Right lobe of liver (tissue), 6 donors: ENCODE measurements around the gene ZNF765. TPM values are rescaled to one million over a fixed set of nuclear protein-coding genes. Genes with fewer than 3 reads are reported as not detected.
A peak's percentile ranks its signal among the peaks of the same experiment; 100 is the strongest.
"Not testable (repeated sequence)": the region's sequence is repeated elsewhere in the genome, so short reads cannot be mapped to it uniquely, and the experiment has no call there.

Experiments used
- ATAC-seq, 4 donors: fragments of 200-7000 bp; cut with Tn5 transposase; one replicate each; pipeline ENCODE4 v1.9.1; 2020; ENCODE audit warnings: mild to moderate bottlenecking in 4 of 4, moderate library complexity in 4 of 4
- DNase-seq, 3 donors: peaks; one replicate each; pipeline ENCODE4 v3.0.0-alpha.2; 2020
- H3K27ac ChIP-seq, 3 donors: fragments of 200-600 bp; one replicate each; pipeline ENCODE4 v1.8.0; 2022
- H3K27me3 ChIP-seq, 2 donors: fragments of 200-600 bp; one replicate each; pipeline ENCODE4 v1.8.0; 2022
- H3K36me3 ChIP-seq, 4 donors: fragments of 200-600 bp; sonication (generic) in 1 of 4; one replicate each; pipeline versions ENCODE4 v1.5.1 to v1.8.0; 2017 to 2022; ENCODE audit warnings: control low read depth in 1 of 4
- H3K4me1 ChIP-seq, 4 donors: fragments of 200-600 bp; sonication (generic) in 1 of 4; one replicate each; pipeline versions ENCODE4 v1.5.1 to v1.8.0; 2017 to 2022; ENCODE audit warnings: control low read depth in 1 of 4
- H3K4me3 ChIP-seq, 3 donors: fragments of 200-600 bp; one replicate each; pipeline ENCODE4 v1.8.0; 2022
- H3K9me3 ChIP-seq, 4 donors: fragments of 200-600 bp; sonication (generic) in 1 of 4; one replicate each; pipeline versions ENCODE4 v1.5.1 to v1.8.0; 2017 to 2022; ENCODE audit warnings: control low read depth in 1 of 4
- POLR2A ChIP-seq: fragments of 450-650 bp; IDR thresholded peaks from one replicate; pipeline ENCODE4 v1.6.1; 2017; ENCODE audit warnings: antibody characterized with exemption, mild to moderate bottlenecking
- WGBS: methylation state at CpG from one replicate; pipeline ENCODE4 v1.1.6; 2018; ENCODE audit warnings: low coverage, low lambda C conversion rate; ENCODE audit not compliant: insufficient coverage; ENCODE audit errors: missing lambda C conversion rate; 5-methylcytosine and 5-hydroxymethylcytosine counted together
- intact Hi-C, 2 donors: fragments of 100-400 bp; cut with DNase I; formaldehyde crosslinking; loops; one replicate each; pipeline versions ENCODE4 v1.11.2 to v1.14.1; 2022
- long read RNA-seq: library from polyadenylated mRNA; unstranded; transcript quantifications from one replicate; pipeline ENCODE4 v2.0.0, GENCODE V29; 2019
- total RNA-seq, 6 experiments: library from RNA; depleted of rRNA in 2 of 6; stranded (reverse); fragments of >200 nt in 2 of 6; fragmentation: NEBNext Ultra II Directional in 3 of 6; extraction: Animal tissue kit (Norgen Biotek cat#: 25700) in 3 of 6; gene quantifications; one replicate each; pipeline versions ENCODE4 v1.1.0 to v1.2.4, GENCODE V29; 2016 to 2023
- TF ChIP-seq, protein P1 (sequence below), 4 donors: fragments of 200-600 bp in 3 of 4; fragments of 450-650 bp in 1 of 4; IDR thresholded peaks; one replicate each; pipeline versions ENCODE4 v1.5.1 to v1.8.0; 2016 to 2022; ENCODE audit warnings: antibody characterized with exemption in 4 of 4, mild to moderate bottlenecking in 2 of 4
- donor health status: DM: no; HTN: yes; CAD: no.
- donor health status: DM: no; HTN: no; CAD: no.
- donor health status: DM: no; HTN: no; CAD: no.
- donor health status: DM: no; HTN: yes; CAD: no.
- donor health status: DM: no; HTN: yes; CAD: no.

ZNF765 gene
- 1 to 10 TPM; 2.2 to 7.7 (median 3.8) TPM for total RNA-seq
- long read RNA-seq, partial matches to known transcripts, result 0 of 1 reads
- long read RNA-seq, other reads (novel, unspliced or antisense), result 1 of 1 reads

DNA sequence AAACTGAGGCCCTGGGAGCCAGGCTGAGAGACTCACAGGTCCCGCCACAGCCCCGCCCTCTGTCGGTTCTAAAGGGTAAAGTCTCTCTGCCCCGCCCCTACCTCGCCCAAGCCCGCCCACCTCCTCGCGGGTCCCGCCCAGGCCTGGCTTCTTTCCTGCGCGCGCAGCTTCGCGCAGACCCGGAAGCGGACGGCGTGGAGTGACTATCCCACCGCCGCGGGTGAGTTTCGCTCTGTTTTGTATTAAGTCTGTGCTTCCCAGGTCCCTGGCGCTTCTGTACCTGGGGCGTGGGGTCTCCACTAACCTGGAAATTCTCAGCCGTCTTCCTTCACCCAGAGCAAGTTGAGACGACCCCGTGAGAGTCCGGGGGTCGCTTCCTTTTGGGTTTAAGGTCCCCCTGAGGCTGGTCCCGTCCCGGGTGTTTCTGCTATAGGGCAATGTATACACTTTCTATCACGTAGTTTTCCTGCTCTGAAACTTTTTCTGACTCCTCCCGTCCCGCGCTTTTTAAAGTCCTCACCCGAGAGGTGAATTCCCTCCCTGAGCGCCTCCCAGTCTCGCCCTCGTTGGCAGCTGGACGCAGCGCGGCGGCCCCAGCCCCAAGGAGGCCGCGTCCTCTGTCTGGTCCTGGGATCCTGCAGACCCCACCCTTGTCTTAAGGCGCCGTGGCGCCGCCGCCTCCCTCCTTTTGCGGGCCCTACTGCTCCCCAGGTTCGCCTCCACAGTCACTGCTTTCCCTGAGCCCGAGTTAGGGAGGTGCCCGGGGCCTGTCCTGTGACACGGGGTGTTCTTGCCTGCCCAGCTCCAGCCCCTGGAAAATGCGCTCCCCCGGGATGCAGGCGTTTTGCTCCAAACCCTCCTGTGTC, at the start of gene ZNF765:
ZNF765 (plus strand) TSS at position 176 of the 866 bp plus-strand sequence. CDS start 2,867 bp downstream, outside the sequence.
- intact Hi-C loops, result no loop called here
- H3K27me3 ChIP-seq, result no peaks in the 10 kb centered on the region
- peak; percentile 100 for ATAC-seq
- 0% methylated on average over 27 of the region's 58 CpGs for WGBS
- peaks cover 0 to 10% (median 1%) of the 10 kb centered on the region in 4 donors for H3K36me3 ChIP-seq
- peak within 1 kb of the TSS; percentile 12 to 36 (median 28) for H3K27ac ChIP-seq
- DNase-seq, result peak; percentile 95 to 96 (median 96)
- H3K4me3 ChIP-seq, result peak within 1 kb of the TSS; percentile 76 to 85 (median 77)
- peaks cover 0 to 2% (median 0%) of the 10 kb centered on the region in 4 donors for H3K9me3 ChIP-seq
- H3K4me1 ChIP-seq, result peaks cover 0 to 7% (median 2%) of the 10 kb centered on the region in 4 donors
- TF ChIP-seq POLR2A, result peak; percentile 47
- TF ChIP-seq, protein P1, sequence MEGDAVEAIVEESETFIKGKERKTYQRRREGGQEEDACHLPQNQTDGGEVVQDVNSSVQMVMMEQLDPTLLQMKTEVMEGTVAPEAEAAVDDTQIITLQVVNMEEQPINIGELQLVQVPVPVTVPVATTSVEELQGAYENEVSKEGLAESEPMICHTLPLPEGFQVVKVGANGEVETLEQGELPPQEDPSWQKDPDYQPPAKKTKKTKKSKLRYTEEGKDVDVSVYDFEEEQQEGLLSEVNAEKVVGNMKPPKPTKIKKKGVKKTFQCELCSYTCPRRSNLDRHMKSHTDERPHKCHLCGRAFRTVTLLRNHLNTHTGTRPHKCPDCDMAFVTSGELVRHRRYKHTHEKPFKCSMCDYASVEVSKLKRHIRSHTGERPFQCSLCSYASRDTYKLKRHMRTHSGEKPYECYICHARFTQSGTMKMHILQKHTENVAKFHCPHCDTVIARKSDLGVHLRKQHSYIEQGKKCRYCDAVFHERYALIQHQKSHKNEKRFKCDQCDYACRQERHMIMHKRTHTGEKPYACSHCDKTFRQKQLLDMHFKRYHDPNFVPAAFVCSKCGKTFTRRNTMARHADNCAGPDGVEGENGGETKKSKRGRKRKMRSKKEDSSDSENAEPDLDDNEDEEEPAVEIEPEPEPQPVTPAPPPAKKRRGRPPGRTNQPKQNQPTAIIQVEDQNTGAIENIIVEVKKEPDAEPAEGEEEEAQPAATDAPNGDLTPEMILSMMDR (IDR thresholded peaks at IDR 0.05), result peak; percentile 46 to 59 (median 50)

DNA sequence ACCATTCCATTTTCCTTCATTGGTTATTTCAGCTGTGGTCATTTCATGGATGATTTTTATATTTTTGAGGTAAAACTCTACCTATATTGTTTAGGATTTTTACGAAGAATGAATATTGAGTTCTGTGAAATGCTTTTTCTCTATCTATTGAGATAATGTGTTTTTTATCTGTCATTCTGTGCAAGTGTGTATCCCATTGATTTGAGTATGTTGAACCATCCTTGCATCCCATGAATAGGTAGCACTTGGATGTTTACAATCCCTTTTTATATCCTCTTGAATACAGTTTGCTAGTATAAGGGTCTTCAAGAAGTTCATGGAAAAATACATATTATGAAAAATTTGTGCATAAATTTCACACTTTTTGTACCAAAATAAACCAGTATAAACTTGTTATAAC, 39.2 kb upstream of the ZNF765 start:
- no peak for ATAC-seq
- Histone ChIP-seq H3K27ac (no peak overlapping the region), H3K36me3 (peaks cover 0 to 18% (median 10%) of the 10 kb centered on the region in 4 donors), H3K9me3 (peaks cover 0 to 49% (median 17%) of the 10 kb centered on the region in 4 donors), H3K4me1 (no peaks in the 10 kb centered on the region), H3K27me3 (no peaks in the 10 kb centered on the region), H3K4me3 (no peak overlapping the region)
- TF ChIP-seq, protein P1 (IDR thresholded peaks at IDR 0.05), result no peak
- no peak for TF ChIP-seq POLR2A
- 91% methylated on average over 1 of the region's 1 CpG for WGBS
- DNase-seq, result no peak
- intact Hi-C loops, result no loop called here

- Histone ChIP-seq H3K4me1 (no peaks in the 10 kb centered on the region), H3K27ac (no peak overlapping the region), H3K27me3 (no peaks in the 10 kb centered on the region), H3K4me3 (no peak overlapping the region), H3K36me3 (peaks cover 0 to under 1% (median 0%) of the 10 kb centered on the region in 4 donors), H3K9me3 (peaks cover 0 to 32% (median 10%) of the 10 kb centered on the region in 4 donors)
- ATAC-seq (no peak), DNase-seq (no peak)
- 62% methylated on average over 5 of the region's 35 CpGs for WGBS
- intact Hi-C loops, result no loop called here
- no peak for TF ChIP-seq POLR2A
- TF ChIP-seq, protein P1 (IDR thresholded peaks at IDR 0.05), result no peak
Observed at GRCh38 chr19:53357821-53358581, 36.9 kb upstream of the ZNF765 start.

DNA sequence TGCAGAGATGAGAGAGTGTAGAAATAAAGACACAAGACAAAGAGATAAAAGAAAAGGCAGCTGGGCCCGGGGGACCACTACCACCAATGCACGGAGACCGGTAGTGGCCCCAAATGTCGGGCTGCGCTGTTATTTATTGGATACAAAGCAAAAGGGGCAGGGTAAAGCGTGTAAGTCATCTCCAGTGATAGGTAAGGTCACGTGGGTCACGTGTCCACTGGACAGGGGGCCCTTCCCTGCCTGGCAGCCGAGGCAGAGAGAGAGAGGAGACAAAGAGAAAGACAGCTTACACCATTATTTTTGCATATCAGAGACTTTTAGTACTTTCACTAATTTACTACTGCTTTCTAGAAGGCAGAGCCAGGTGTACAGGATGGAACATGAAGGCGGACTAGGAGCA, 34.9 kb upstream of the ZNF765 start:
- intact Hi-C loops, result not testable (repeated sequence)
- 88% methylated on average over 10 of the region's 10 CpGs for WGBS

More for the DNA sequence above, 34.9 kb upstream of the ZNF765 start:
- H3K36me3 ChIP-seq, ATAC-seq, DNase-seq, H3K27me3 ChIP-seq, H3K27ac ChIP-seq, H3K4me3 ChIP-seq, H3K4me1 ChIP-seq: not testable (repeated sequence)
- peaks cover 0 to 13% (median 0%) of the 10 kb centered on the region in 4 donors for H3K9me3 ChIP-seq
